Osteocyte (in vitro differentiated cells): ENCODE results near the gene FOXQ1. TPM values are rescaled to one million over a fixed set of nuclear protein-coding genes. Genes with fewer than 3 reads are reported as not detected.

Experiments
- DNase-seq: peaks from one replicate; pipeline ENCODE4 v3.0.0; 2021; ENCODE audit warnings: mixed read lengths; ENCODE audit not compliant: unreplicated experiment; ENCODE audit errors: extremely low spot score
- H3K27ac Mint-ChIP-seq: one replicate; pipeline ENCODE4 v1.8.0; 2021; ENCODE audit warnings: mild to moderate bottlenecking, mixed read lengths; ENCODE audit not compliant: unreplicated experiment
- H3K27me3 Mint-ChIP-seq: one replicate; pipeline ENCODE4 v1.8.0; 2021; ENCODE audit warnings: mixed read lengths; ENCODE audit not compliant: unreplicated experiment
- H3K36me3 Mint-ChIP-seq: one replicate; pipeline ENCODE4 v1.8.0; 2021; ENCODE audit warnings: mixed read lengths; ENCODE audit not compliant: unreplicated experiment
- H3K4me1 Mint-ChIP-seq: one replicate; pipeline ENCODE4 v1.8.0; 2021; ENCODE audit warnings: mixed read lengths; ENCODE audit not compliant: unreplicated experiment
- H3K4me3 Mint-ChIP-seq: one replicate; pipeline ENCODE4 v1.8.0; 2021; ENCODE audit warnings: mild to moderate bottlenecking, moderate library complexity, mixed read lengths; ENCODE audit not compliant: unreplicated experiment
- H3K9me3 Mint-ChIP-seq: one replicate; pipeline ENCODE4 v1.8.0; 2021; ENCODE audit warnings: mixed read lengths; ENCODE audit not compliant: unreplicated experiment
- total RNA-seq: library from RNA; stranded (reverse); gene quantifications from 2 replicates; pipeline ENCODE4 v1.2.1, GENCODE V29; 2021
- TF ChIP-seq, protein P1 (sequence below): fragments of 200-600 bp; sonication (generic); IDR thresholded peaks from 2 replicates; pipeline ENCODE4 v1.5.0; 2021; ENCODE audit warnings: antibody characterized with exemption, mild to moderate bottlenecking, moderate library complexity

The FOXQ1 gene
- total RNA-seq, 1 donor from 2014 or later = not detected

DNA sequence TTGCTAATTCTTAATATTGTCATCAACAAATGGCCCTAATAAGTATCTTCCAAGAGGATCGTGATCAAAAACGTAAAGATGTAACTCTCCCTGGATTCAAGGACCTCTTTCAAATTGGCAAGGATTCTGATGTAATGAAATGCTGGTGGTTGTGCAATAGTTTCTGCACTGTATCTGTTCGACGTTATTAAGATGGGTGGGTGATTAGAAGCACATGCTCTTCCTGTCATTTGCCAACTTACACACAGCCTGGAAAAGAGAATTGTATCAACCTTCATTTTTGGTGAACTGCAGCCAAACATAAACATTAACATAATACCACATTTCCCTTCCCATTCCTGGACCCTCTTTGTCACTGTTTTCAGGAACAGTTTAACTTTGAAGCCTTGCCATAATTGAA, 9.8 kb downstream of the FOXQ1 start:
- TF ChIP-seq, protein P1, sequence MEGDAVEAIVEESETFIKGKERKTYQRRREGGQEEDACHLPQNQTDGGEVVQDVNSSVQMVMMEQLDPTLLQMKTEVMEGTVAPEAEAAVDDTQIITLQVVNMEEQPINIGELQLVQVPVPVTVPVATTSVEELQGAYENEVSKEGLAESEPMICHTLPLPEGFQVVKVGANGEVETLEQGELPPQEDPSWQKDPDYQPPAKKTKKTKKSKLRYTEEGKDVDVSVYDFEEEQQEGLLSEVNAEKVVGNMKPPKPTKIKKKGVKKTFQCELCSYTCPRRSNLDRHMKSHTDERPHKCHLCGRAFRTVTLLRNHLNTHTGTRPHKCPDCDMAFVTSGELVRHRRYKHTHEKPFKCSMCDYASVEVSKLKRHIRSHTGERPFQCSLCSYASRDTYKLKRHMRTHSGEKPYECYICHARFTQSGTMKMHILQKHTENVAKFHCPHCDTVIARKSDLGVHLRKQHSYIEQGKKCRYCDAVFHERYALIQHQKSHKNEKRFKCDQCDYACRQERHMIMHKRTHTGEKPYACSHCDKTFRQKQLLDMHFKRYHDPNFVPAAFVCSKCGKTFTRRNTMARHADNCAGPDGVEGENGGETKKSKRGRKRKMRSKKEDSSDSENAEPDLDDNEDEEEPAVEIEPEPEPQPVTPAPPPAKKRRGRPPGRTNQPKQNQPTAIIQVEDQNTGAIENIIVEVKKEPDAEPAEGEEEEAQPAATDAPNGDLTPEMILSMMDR = no peak
- DNase-seq = no peak
- Mint-ChIP-seq H3K27ac (no peak overlapping the region), H3K27me3 (peaks cover 26% of the 10 kb centered on the region), H3K4me3 (no peak overlapping the region), H3K9me3 (no peaks in the 10 kb centered on the region), H3K36me3 (no peaks in the 10 kb centered on the region), H3K4me1 (no peaks in the 10 kb centered on the region)

DNA sequence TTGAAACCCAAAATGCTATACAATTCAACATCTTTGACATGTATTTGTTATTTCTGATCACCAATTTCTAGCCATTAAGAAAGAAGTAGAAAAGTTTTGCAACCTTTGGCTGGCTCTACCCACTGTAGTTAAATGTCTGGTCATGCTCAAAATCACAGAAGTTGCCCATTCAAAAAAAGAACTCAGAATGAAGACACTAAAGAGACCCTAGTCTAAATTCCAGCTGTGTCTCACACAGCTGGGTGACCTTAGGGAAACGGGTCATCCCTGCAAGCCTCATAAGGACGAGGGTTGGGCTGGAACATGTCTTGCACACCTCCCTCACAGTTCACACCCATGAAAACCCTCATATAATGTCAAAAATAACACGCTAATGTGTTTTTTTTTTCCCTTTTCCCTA, 10.3 kb downstream of the FOXQ1 start:
- Mint-ChIP-seq H3K4me3 (no peak overlapping the region), H3K4me1 (no peaks in the 10 kb centered on the region), H3K9me3 (no peaks in the 10 kb centered on the region), H3K27me3 (peaks cover 28% of the 10 kb centered on the region), H3K27ac (no peak overlapping the region), H3K36me3 (no peaks in the 10 kb centered on the region)
- DNase-seq = no peak
- TF ChIP-seq, protein P1 = no peak

DNA sequence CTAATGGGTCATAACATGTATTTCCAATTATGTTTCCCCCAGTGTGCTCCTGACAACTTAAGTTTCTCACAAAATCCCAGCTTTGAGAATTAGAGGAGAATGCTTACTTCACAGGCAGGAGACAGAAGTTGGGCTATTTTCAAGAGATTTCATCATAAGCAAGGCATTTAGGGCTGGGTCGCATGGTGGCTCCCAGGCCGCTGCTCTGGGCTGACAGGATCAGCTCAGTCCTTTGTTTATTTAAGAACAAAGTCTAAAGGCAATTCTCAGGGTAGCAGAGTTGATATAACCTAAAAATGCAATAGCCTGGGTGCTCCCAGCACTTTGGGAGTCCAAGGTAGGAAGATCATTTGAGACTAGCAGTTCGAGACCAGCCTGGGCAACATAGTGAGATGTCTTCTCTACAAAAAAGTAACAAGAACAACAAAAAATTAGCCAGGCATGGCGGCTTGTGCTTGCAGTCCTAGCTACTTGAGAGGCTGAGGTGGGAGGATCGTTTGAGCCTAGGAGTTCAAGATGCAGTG, 10.9 kb downstream of the FOXQ1 start:
- TF ChIP-seq, protein P1 = no peak
- no peaks in the 10 kb centered on the region for H3K4me1 Mint-ChIP-seq
- no peak for DNase-seq
- H3K4me3 Mint-ChIP-seq = no peak overlapping the region
- peaks cover 28% of the 10 kb centered on the region for H3K27me3 Mint-ChIP-seq
- no peaks in the 10 kb centered on the region for H3K9me3 Mint-ChIP-seq
- H3K27ac Mint-ChIP-seq = no peak overlapping the region
- no peaks in the 10 kb centered on the region for H3K36me3 Mint-ChIP-seq

DNA sequence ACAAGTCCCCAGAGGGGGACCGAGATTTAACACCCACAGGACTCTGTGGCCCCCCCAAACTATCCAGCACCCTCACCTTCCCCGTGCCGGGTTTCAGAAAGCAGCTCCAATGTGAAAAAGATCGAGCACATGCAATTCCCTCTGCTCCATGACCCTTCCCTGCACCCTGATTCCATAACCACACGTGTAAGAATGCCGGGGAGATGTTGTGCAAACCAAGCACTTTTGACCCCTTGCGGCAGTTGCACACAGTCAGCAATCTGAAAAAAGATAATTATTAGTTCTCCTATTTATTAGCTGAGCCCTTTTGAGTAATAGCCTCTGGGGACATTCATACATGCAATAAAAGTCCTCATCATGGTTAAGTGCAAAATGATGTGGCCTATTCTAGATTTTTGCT, 13.0 kb downstream of the FOXQ1 start:
- H3K36me3 Mint-ChIP-seq = no peaks in the 10 kb centered on the region
- H3K27ac Mint-ChIP-seq = no peak overlapping the region
- H3K4me3 Mint-ChIP-seq = no peak overlapping the region
- H3K4me1 Mint-ChIP-seq = no peaks in the 10 kb centered on the region
- H3K27me3 Mint-ChIP-seq = peaks cover 25% of the 10 kb centered on the region
- no peak for DNase-seq
- TF ChIP-seq, protein P1 = no peak
- no peaks in the 10 kb centered on the region for H3K9me3 Mint-ChIP-seq

DNA sequence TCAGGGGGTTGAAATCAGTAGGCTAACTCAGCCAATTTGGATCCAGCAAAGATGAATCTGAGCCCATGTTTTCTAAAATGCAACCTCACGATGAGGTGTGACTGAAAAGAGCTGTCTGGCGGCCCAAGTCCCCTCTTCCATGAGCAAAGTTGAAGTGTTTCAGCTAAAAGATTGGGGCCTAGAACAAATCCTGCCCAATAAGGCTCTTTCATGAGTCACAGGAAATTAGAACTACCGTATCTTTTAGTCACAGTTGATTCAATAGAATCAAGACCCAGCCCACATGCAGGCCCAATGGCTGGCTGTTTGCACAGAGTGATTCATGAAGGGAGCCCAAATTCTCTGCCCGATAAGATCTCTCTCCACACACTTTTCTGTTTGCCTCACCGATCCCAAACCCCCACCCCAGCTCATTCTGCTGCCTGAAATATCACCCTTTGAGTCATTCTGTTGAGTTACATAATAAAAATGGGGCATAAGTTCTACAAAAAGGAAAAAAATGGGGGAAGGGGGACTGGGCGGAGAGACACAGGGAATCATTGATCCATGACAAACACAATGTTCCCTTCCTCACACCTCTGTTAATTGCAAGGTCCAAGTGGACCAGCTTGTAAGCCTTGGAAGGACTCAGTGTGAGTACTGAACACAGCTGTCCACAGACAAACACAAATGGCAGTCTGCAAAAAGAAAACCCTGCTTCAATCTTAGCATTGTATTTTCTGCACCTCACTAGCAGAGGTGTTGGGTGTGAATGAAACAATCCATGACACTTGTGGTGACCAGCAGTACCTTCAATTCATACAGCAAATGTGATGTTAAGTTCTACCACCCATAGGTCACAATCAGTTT, 13.8 kb downstream of the FOXQ1 start:
- no peak overlapping the region for H3K4me3 Mint-ChIP-seq
- no peak for DNase-seq
- no peaks in the 10 kb centered on the region for H3K4me1 Mint-ChIP-seq
- peaks cover 5% of the 10 kb centered on the region for H3K9me3 Mint-ChIP-seq
- peaks cover 25% of the 10 kb centered on the region for H3K27me3 Mint-ChIP-seq
- TF ChIP-seq, protein P1 = no peak
- H3K36me3 Mint-ChIP-seq = no peaks in the 10 kb centered on the region
- no peak overlapping the region for H3K27ac Mint-ChIP-seq
